Measurements from ENCODE around the gene AIFM3. TPM values are rescaled to one million over a fixed set of nuclear protein-coding genes. Genes with fewer than 3 reads are reported as not detected.

Gene AIFM3
- total RNA-seq, 1 donor from 2014 or later = 0.20 TPM

DNA sequence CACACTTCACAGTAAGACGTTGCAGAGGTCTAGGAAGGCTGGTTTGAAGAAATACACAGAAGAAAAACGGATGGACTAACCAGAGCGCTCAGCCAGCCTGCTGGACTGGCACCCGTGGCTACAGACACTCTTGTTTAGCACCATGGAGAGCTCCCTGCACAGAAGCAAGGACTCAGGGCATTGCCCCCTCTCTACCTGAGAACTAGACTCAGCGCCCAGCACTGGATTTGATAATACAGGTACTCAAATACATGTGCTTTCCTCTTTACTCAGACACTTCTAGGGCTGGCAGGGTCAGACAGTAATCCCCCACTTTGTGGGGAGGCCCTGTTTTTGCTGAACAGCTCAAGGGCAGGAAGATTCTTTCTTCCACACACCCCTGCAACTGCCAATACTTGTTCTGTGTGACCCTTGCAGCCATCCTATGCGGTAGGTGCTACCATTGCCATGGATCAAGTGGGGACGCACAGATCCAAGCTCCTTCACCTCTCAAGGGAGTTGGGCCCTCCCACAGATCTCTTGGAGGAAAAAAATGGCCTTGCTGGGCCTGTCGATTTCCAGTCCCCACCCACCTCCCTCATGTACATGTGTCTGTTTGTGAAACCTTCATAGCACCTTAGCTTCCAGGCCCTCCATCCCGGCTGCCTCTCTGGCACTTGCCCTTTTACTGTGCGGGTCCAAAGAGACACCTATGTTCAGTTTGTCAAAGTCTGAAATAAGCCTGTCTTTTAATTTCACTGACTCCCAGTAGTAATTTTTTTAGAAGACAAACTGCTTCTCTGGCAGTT is 42.8 kb downstream of the AIFM3 start:
- no peak for DNase-seq

- no peak for DNase-seq
Measured at GRCh38 chr22:21010426-21011113, 43.5 kb downstream of the AIFM3 start.

DNA sequence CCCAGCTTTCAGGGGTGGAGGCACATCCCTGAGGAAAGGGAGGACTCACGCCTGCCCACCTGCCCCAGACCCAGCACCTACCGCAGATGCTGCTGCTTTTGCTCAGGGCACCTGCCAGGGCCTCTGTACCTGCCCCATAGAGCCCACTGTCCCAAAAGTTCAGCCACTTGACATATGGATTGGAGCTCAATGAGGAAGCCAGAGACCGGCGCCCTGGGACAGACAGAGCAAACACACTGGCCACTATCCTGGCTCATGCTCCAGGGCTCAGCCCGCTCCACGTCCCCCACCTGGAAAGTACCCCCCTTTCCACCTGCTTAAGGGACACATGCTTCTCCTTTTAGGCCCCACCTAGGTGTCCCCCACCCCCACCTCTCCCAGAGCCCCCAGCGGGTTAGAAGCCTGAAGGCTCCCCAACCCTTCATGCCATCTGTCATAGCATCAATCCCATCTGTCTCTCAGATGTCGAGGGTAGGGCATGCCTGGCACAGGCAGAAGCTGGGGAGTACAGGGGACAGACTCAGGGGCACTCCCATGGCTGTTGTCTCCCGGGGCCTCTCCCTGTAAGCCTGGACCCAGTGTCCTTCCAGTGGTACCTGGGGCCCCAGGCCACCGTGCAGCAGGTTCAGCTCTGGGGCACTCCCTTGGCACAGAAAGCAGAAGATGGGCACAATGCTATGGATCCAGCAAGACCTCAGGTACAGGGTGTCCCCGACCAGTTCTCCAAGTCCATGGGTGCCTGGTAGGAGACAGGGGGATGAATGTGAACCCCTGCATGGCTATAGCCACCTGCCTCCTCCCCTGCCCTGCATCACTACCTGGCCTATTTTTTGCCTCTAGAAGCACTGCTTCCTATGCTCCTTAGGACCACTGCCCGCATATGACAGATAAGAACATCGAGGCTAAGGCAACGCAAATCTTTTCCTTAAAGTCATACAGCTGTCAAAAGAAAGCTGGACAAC is 45.7 kb downstream of the AIFM3 start:
- DNase-seq = no peak

- DNase-seq = no peak
Measured at GRCh38 chr22:21013657-21014201, 46.7 kb downstream of the AIFM3 start.

DNA sequence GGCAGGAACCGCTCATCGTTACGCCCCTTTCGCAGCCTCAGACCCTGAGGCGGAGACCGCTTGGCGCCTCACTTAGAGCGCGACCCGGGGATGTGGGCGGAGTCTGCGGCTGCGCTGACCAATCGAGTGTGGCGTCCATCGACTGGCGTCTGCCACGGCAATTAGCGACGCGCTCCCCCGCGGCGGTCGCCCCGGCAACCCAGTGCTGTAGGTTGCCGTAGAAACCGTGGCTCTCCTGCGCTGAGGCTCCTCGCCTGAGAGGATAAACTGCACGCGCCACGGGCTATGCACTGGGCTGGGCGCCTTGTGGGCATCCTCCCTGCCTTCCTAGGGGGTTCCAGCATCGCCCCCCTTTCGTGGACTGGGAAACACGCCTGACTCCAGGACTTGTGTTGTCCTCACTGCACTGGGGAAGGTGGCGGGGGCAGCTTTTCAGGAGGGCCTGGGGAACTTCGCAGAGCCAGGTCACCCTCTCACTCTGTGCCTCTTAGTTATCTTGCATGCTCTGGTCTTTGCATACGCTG is 47.2 kb downstream of the AIFM3 start:
- DNase-seq = peak; percentile 38

DNA sequence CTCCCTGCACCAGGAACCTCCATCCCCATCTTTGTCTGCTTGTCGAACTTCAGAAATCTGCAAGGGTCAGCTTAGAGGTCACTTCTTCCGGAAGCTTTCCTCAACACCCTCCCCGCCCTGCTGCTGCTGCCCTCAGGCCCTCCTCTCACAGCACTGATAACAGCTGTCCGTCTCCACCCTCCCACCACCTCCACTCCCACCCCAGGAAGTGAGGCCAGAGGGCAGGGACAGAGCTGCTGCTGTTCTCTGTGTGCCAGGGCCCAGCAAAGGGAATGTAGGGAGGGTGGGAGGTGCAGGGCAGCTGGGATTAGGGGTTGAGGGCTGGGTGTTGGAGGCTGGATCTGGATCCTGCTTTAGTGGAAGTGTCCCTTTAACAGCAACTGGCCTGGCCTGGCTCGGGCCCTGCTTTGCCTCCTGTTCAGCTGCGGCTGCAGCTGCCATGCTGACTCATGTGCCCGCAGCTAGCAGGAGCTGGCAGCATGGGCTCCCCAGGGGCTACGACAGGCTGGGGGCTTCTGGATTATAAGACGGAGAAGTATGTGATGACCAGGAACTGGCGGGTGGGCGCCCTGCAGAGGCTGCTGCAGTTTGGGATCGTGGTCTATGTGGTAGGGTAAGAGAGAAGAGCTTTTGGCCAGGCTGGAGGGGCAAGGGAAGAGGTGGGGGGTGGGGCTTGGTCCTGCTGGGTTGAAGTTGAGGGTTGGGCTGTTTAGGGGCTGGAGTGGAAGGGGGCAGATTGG is 47.8 kb downstream of the AIFM3 start, which contains the start of gene P2RX6:
Gene P2RX6 (plus strand): TSS at position 440 of the 740 bp plus-strand sequence. CDS start 10 bp downstream, at position 450.
- peak; percentile 20 for DNase-seq

DNA sequence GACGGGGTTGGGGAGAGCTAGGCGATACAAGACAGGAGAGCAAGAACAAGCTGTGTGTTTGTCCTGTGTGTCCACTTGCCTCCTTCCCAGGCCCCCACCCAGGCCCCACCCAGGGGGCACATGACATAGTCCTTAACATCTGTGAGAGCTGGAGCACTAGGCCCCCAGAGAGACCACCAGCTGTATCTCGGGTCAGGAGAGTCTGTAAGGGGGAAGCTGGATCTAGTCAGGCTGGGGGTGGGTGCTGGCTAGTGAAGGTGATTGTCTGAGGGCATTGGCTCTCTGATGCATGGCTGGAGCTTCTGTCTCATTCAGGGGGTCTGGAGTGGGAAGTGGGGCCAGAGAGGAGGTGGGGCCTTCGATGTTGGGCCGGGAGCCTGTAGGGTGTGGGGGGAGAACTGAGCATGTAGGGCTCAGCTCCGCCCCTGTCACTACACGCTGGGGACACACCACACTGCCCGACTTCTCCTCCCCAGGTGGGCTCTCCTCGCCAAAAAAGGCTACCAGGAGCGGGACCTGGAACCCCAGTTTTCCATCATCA is 48.5 kb downstream of the AIFM3 start:
- DNase-seq = no peak

- DNase-seq = no peak
Measured at GRCh38 chr22:21016644-21017420, 49.8 kb downstream of the AIFM3 start.

- no peak for DNase-seq
Measured at GRCh38 chr22:21018314-21018713, 51.3 kb downstream of the AIFM3 start.

- DNase-seq = no peak
Measured at GRCh38 chr22:21020802-21021429, 53.9 kb downstream of the AIFM3 start.

DNA sequence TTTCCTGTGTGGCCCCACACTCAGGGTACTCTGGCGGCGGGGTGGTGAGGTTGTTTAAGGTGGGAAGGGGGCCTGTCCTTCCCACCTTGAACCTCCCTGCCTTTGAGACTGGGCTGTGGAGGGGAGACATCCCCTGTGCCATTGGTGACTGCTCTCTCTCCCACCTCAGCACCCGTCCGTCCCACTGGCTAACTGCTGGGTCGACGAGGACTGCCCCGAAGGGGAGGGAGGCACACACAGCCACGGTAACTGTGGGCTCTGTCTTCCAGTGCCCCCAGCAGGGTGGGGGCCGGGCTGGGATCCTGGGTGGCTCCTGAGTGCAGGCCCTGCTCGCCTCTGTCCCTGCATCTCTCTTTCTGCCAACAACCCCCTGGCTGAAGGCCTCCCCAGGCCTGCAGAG is 55.5 kb downstream of the AIFM3 start:
- no peak for DNase-seq

GRCh38 chr22:21022955-21023614 is 56.0 kb downstream of the AIFM3 start:
- DNase-seq = no peak

- DNase-seq = no peak
Measured at GRCh38 chr22:21025266-21025665, 58.2 kb downstream of the AIFM3 start.

- no peak for DNase-seq
Measured at GRCh38 chr22:21025763-21026755, 59.0 kb downstream of the AIFM3 start.

DNA sequence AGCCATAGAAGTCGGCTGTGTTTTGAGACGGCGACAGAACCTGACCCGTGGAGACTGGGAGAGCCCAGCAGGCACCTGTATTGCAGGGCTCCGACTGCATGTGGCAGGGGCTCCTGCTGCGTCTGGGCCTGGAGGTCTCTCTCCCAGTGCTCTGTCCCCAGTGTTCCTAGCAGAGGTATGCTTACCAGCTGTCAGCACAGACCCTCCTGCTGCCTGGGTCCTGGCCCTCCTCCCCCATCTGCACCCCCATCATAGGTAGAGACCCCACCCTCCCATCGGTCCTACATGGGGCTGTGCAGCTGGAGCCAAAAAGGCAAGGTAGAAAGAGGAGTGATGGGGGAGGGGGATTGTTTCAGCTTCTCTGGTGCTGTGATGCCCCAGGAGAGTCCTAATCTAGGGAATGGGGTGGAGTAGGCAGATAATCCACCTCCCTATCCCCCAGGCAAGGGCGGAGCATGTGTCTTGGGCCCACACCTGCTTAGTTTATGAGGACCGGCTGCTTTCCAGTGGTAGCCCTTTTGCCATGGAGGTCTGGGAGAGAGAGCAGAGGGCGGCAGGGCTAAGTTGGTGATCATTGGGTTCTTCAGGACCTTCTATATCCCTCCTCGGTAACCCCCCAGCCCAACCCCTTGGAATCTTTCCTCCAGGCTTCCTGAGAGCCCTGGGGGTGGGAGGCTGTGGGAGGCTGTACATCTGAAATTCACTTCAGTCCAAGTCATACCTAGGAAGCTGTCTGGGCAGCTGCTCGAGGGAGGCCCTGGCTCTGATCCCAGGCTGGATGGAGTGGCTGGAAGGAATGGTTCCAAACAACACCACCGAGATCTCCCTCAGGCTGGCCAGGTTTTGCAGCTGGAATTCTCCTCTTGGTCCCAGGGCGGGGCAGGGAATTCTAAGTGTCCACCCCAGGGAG is 60.0 kb downstream of the AIFM3 start:
- no peak for DNase-seq

Measured in skin of body (tissue), 2 donors.